DMS79 (cell line): ENCODE measurements around the gene ZNF790.

Experiments used
- DNase-seq: peaks from one replicate; lab custom pipeline; 2025; lab: John Stamatoyannopoulos, UW

ZNF790 gene

GRCh38 chr19:36772311-36773222 is 65.6 kb downstream of the ZNF790 start, which contains the start of gene ZNF850:
ZNF850 (minus strand) TSS chr19:36772807; CDS start chr19:36762606, 10,201 bp downstream.
- peak; percentile 87 for DNase-seq

- peak; percentile 59 for DNase-seq
Observed at GRCh38 chr19:36771261-36772231, 66.6 kb downstream of the ZNF790 start.
